Gastroesophageal sphincter (tissue), 3 donors: ENCODE results near the gene CDYL.

Experiments used
- CTCF ChIP-seq, 4 experiments: fragments of 200-600 bp in 2 of 4; fragments of 450-650 bp in 2 of 4; sonication (generic) in 1 of 4; IDR thresholded peaks; one replicate each; pipeline ENCODE4 v1.5.1; 2017 to 2019; ENCODE audit warnings: antibody characterized with exemption in 4 of 4, mild to moderate bottlenecking in 2 of 4, moderate library complexity in 2 of 4
- EP300 ChIP-seq: sonication (generic); formaldehyde crosslinking; IDR thresholded peaks from one replicate; pipeline ENCODE4 v1.6.1; 2017; ENCODE audit warnings: antibody characterized with exemption, mild to moderate bottlenecking
- POLR2A ChIP-seq, 2 donors: fragments of 450-650 bp; IDR thresholded peaks; one replicate each; pipeline ENCODE4 v1.6.1; 2017; ENCODE audit warnings: antibody characterized with exemption in 2 of 2, mild to moderate bottlenecking in 2 of 2, moderate library complexity in 1 of 2
- POLR2AphosphoS5 ChIP-seq: sonication (generic); formaldehyde crosslinking; IDR thresholded peaks from one replicate; pipeline ENCODE4 v1.6.1; 2017; ENCODE audit warnings: antibody characterized with exemption

DNA sequence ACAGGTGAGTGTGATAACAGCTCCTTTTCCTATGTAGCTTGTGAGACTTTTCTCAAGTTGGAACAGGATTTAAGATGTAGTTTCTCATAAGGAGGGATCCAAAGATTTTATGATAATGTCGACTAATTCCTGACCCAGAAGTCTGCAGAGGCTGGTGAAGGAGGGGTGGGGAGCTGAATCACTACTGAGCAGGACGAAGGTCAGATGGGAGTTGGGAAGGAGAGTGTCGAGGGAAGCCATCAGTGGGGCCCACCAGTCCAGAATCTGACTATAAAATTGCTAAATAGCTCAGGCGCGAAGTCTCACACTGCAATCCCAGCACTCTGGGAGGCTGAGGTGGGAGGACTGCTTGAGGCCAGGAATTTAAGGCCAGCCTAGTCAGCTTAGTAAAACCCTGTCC, 32.3 kb upstream of the CDYL start:
- TF ChIP-seq CTCF (IDR thresholded peaks at IDR 0.05) (no peak), POLR2AphosphoS5 (no peak), POLR2A (IDR thresholded peaks at IDR 0.05) (no peak), EP300 (no peak)
